GM10847 (cell line): ENCODE results near the gene AGFG2.

Source experiments
- POLR2A ChIP-seq: IDR thresholded peaks from 2 replicates; pipeline ENCODE4 v1.6.1; 2011; ENCODE audit not compliant: insufficient read length; ENCODE audit errors: extremely low read depth

AGFG2 gene

GRCh38 chr7:100546926-100547800, 8.2 kb downstream of the AGFG2 start:
- no peak for TF ChIP-seq POLR2A

GRCh38 chr7:100547872-100548271, 8.9 kb downstream of the AGFG2 start:
- TF ChIP-seq POLR2A, result no peak

- no peak for TF ChIP-seq POLR2A
Measured at GRCh38 chr7:100552532-100552931, 13.5 kb downstream of the AGFG2 start.

- no peak for TF ChIP-seq POLR2A
Measured at GRCh38 chr7:100553032-100553431, 14.0 kb downstream of the AGFG2 start.

GRCh38 chr7:100555701-100556100, 16.7 kb downstream of the AGFG2 start:
- TF ChIP-seq POLR2A, result no peak

GRCh38 chr7:100556541-100556940, 17.5 kb downstream of the AGFG2 start:
- TF ChIP-seq POLR2A, result no peak

- TF ChIP-seq POLR2A, result no peak
Measured at GRCh38 chr7:100559127-100559526, 20.1 kb downstream of the AGFG2 start.

GRCh38 chr7:100561491-100562194, 22.6 kb downstream of the AGFG2 start:
- no peak for TF ChIP-seq POLR2A

GRCh38 chr7:100562195-100563099, 23.4 kb downstream of the AGFG2 start:
- TF ChIP-seq POLR2A, result no peak

- no peak for TF ChIP-seq POLR2A
Measured at GRCh38 chr7:100563100-100563564, 24.1 kb downstream of the AGFG2 start.

- TF ChIP-seq POLR2A, result no peak
Measured at GRCh38 chr7:100563809-100564400, 24.9 kb downstream of the AGFG2 start.

- TF ChIP-seq POLR2A, result no peak
Measured at GRCh38 chr7:100565133-100565571, 26.1 kb downstream of the AGFG2 start.

- TF ChIP-seq POLR2A, result no peak
Measured at GRCh38 chr7:100566018-100566531, 27.1 kb downstream of the AGFG2 start.

- TF ChIP-seq POLR2A, result no peak
Measured at GRCh38 chr7:100567031-100567730, 28.2 kb downstream of the AGFG2 start.

- no peak for TF ChIP-seq POLR2A
Measured at GRCh38 chr7:100567751-100568175, 28.8 kb downstream of the AGFG2 start.
